ENCODE results near the gene ELAC1. TPM values are rescaled to one million over a fixed set of nuclear protein-coding genes. Genes with fewer than 3 reads are reported as not detected.

ELAC1 gene
- total and polyA plus RNA-seq, 2 of the 8 experiments (the other 6 are each of a cell fraction or from before 2014, with no cell fraction given), result 2.3 to 3.4 TPM

DNA sequence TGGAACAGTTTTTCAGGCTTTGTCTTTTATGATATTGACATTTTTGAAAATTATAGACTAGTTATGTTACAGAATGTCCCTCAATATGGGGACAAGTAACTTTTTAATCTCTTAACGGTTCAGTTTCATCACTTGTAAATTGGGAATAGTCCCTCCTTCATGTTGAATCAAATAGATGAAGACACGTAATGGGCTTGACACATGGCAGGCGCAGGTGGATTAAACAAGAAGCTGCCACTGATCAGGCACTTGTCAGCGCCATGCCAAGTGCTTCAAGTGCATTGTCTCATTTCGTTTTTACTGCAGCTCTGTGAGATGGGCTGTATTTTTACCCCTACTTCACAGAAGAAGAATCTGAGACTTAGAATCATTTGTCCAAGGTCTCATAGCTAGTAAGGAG lies 52.7 kb downstream of the ELAC1 start (continued):
- TF ChIP-seq CHD7 (IDR thresholded peaks at IDR 0.05; ENCODE audit: insufficient replicate concordance, low read length) (no peak), GABPA (IDR thresholded peaks at IDR 0.05; ENCODE audit: borderline replicate concordance, insufficient read depth, low read length) (no peak), GTF2F1 (IDR thresholded peaks at IDR 0.05; ENCODE audit: borderline replicate concordance, low read depth, low read length) (no peak), POLR2A (IDR thresholded peaks at IDR 0.05; ENCODE audit: control extremely low read depth in 1 of 2, low read depth in 2 of 2, low read length in 2 of 2) (no peak), CEBPB (IDR thresholded peaks at IDR 0.05; ENCODE audit: low read depth, low read length) (no peak), JUN (IDR thresholded peaks at IDR 0.05; ENCODE audit: low read depth, low read length) (no peak)

Measured in H1 (cell line).